HG03354 (cell line): Measurements from ENCODE around the gene RGS3.
"Not testable (repeated sequence)": the region's sequence is repeated elsewhere in the genome, so short reads cannot be mapped to it uniquely, and the experiment has no call there.

ENCODE experiments used
- ATAC-seq: cut with Tn5 transposase; IDR thresholded peaks from one replicate; pipeline ENCODE4 v1.9.1; 2021; ENCODE audit warnings: mild to moderate bottlenecking; ENCODE audit not compliant: unreplicated experiment, poor library complexity, severe bottlenecking

RGS3 gene

GRCh38 chr9:113484258-113484730 is 20.8 kb downstream of the RGS3 start:
- no peak for ATAC-seq

- ATAC-seq: no peak
Observed at GRCh38 chr9:113485761-113486115, 22.2 kb downstream of the RGS3 start.

- no peak for ATAC-seq
Observed at GRCh38 chr9:113486327-113486726, 22.8 kb downstream of the RGS3 start.

GRCh38 chr9:113488071-113488470 is 24.5 kb downstream of the RGS3 start:
- no peak for ATAC-seq

- no peak for ATAC-seq
Observed at GRCh38 chr9:113488490-113488889, 25.0 kb downstream of the RGS3 start.

- ATAC-seq: not testable (repeated sequence)
Observed at GRCh38 chr9:113491147-113491546, 27.6 kb downstream of the RGS3 start.

- no peak for ATAC-seq
Observed at GRCh38 chr9:113492343-113493202, 29.0 kb downstream of the RGS3 start.

- no peak for ATAC-seq
Observed at GRCh38 chr9:113493203-113493520, 29.6 kb downstream of the RGS3 start.

- ATAC-seq: no peak
Observed at GRCh38 chr9:113495526-113495925, 32.0 kb downstream of the RGS3 start.

- no peak for ATAC-seq
Observed at GRCh38 chr9:113497051-113497450, 33.5 kb downstream of the RGS3 start.

- ATAC-seq: no peak
Observed at GRCh38 chr9:113499153-113499875, 35.8 kb downstream of the RGS3 start.

GRCh38 chr9:113499876-113500497 is 36.5 kb downstream of the RGS3 start:
- ATAC-seq: no peak

- no peak for ATAC-seq
Observed at GRCh38 chr9:113501129-113501686, 37.7 kb downstream of the RGS3 start.

- ATAC-seq: no peak
Observed at GRCh38 chr9:113501852-113502251, 38.3 kb downstream of the RGS3 start.

- no peak for ATAC-seq
Observed at GRCh38 chr9:113502427-113503034, 39.0 kb downstream of the RGS3 start.

GRCh38 chr9:113503131-113503541 is 39.6 kb downstream of the RGS3 start:
- no peak for ATAC-seq

- no peak for ATAC-seq
Observed at GRCh38 chr9:113503613-113504211, 40.2 kb downstream of the RGS3 start.

GRCh38 chr9:113504725-113505590 is 41.4 kb downstream of the RGS3 start:
- ATAC-seq: no peak

- no peak for ATAC-seq
Observed at GRCh38 chr9:113506090-113506589, 42.6 kb downstream of the RGS3 start.
